Glutamatergic neuron (in vitro differentiated cells): Measurements from ENCODE around the gene TKT. TPM values are rescaled to one million over a fixed set of nuclear protein-coding genes. Genes with fewer than 3 reads are reported as not detected.

Experiments used
- DNase-seq: peaks from one replicate; pipeline ENCODE4 v3.0.0; 2022
- H3K27ac Mint-ChIP-seq: one replicate; pipeline ENCODE4 v1.8.0; 2020; ENCODE audit warnings: mild to moderate bottlenecking, mixed read lengths, inconsistent platforms; ENCODE audit not compliant: unreplicated experiment
- H3K27me3 Mint-ChIP-seq: one replicate; pipeline ENCODE4 v1.8.0; 2020; ENCODE audit warnings: mild to moderate bottlenecking, moderate library complexity, mixed read lengths, inconsistent platforms; ENCODE audit not compliant: unreplicated experiment
- H3K36me3 Mint-ChIP-seq: one replicate; pipeline ENCODE4 v1.8.0; 2020; ENCODE audit warnings: mild to moderate bottlenecking, mixed read lengths, inconsistent platforms; ENCODE audit not compliant: unreplicated experiment
- H3K4me1 Mint-ChIP-seq: one replicate; pipeline ENCODE4 v1.8.0; 2020; ENCODE audit warnings: mild to moderate bottlenecking, low read depth, mixed read lengths, inconsistent platforms; ENCODE audit not compliant: unreplicated experiment
- H3K4me3 Mint-ChIP-seq: one replicate; pipeline ENCODE4 v1.8.0; 2020; ENCODE audit warnings: mild to moderate bottlenecking, mixed read lengths, inconsistent platforms; ENCODE audit not compliant: unreplicated experiment
- H3K9me3 Mint-ChIP-seq: one replicate; pipeline ENCODE4 v1.8.0; 2020; ENCODE audit warnings: mild to moderate bottlenecking, moderate library complexity, mixed read lengths, inconsistent platforms; ENCODE audit not compliant: unreplicated experiment
- total RNA-seq: library from RNA; stranded (reverse); fragmentation: NEBNext Ultra II Directional; extraction: Animal tissue kit (Norgen Biotek cat#: 25700); gene quantifications from one replicate; pipeline ENCODE4 v1.2.1, GENCODE V29; 2021; ENCODE audit not compliant: unreplicated experiment
- TF ChIP-seq, protein P1 (sequence below): fragments of 200-600 bp; sonication (generic); IDR thresholded peaks from one replicate; pipeline ENCODE4 v1.5.0; 2021; ENCODE audit not compliant: partially characterized antibody, unreplicated experiment

TKT gene
- total RNA-seq, 1 donor from 2014 or later, result 265 TPM

DNA sequence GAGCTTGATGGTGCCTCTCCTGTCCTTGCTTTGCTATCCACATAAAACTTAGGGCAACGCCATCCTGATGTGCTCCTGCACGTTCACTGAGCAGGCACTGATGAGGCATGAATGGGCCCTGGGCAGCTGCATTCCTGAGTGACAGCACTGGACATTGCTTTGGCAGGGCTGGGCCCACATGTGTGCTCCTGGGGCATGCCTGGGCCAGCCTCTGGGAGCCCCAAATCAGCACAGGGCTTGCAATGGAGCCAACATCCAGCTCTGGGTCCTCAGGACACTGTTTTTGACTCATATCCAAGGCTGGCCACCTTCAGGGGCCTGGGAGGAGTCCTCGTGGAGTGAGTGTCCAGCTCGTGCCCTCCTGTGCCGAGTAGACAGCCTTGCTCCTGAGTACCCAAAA is 5.9 kb upstream of the TKT start:
- Mint-ChIP-seq H3K4me3 (no peak overlapping the region), H3K27ac (no peak overlapping the region), H3K9me3 (peaks cover 3% of the 10 kb centered on the region), H3K4me1 (peaks cover 13% of the 10 kb centered on the region), H3K27me3 (peaks cover 2% of the 10 kb centered on the region), H3K36me3 (no peaks in the 10 kb centered on the region)
- DNase-seq, result peak; percentile 13
- TF ChIP-seq, protein P1, sequence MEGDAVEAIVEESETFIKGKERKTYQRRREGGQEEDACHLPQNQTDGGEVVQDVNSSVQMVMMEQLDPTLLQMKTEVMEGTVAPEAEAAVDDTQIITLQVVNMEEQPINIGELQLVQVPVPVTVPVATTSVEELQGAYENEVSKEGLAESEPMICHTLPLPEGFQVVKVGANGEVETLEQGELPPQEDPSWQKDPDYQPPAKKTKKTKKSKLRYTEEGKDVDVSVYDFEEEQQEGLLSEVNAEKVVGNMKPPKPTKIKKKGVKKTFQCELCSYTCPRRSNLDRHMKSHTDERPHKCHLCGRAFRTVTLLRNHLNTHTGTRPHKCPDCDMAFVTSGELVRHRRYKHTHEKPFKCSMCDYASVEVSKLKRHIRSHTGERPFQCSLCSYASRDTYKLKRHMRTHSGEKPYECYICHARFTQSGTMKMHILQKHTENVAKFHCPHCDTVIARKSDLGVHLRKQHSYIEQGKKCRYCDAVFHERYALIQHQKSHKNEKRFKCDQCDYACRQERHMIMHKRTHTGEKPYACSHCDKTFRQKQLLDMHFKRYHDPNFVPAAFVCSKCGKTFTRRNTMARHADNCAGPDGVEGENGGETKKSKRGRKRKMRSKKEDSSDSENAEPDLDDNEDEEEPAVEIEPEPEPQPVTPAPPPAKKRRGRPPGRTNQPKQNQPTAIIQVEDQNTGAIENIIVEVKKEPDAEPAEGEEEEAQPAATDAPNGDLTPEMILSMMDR, result no peak

DNA sequence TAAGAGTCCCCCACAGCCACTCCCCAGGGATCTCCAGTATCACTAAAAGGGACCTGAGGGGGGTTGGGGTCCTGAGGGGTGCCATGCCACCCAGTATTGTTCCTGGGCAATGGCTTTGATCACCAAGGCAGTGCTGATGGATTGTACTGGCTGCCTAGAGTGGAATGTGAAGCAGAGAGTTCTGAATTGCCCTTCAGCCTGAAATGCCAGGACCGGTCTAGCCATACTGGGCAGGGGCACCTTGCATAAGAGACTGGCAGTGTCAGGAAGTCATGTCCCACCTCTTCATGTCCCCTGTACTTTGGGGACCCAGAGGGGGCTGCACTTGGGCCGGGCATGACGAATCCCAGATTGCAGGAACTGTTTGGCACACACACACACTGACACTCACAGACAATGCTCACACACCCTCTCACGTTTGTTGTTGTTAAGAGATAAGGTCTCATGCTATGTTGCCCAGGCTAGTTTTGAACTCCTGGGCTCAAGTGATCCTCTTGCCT is 4.5 kb upstream of the TKT start:
- Mint-ChIP-seq H3K9me3 (peaks cover 5% of the 10 kb centered on the region), H3K27ac (no peak overlapping the region), H3K4me1 (peaks cover 13% of the 10 kb centered on the region), H3K4me3 (no peak overlapping the region), H3K36me3 (no peaks in the 10 kb centered on the region), H3K27me3 (peaks cover 4% of the 10 kb centered on the region)
- no peak for DNase-seq
- TF ChIP-seq, protein P1, result no peak

DNA sequence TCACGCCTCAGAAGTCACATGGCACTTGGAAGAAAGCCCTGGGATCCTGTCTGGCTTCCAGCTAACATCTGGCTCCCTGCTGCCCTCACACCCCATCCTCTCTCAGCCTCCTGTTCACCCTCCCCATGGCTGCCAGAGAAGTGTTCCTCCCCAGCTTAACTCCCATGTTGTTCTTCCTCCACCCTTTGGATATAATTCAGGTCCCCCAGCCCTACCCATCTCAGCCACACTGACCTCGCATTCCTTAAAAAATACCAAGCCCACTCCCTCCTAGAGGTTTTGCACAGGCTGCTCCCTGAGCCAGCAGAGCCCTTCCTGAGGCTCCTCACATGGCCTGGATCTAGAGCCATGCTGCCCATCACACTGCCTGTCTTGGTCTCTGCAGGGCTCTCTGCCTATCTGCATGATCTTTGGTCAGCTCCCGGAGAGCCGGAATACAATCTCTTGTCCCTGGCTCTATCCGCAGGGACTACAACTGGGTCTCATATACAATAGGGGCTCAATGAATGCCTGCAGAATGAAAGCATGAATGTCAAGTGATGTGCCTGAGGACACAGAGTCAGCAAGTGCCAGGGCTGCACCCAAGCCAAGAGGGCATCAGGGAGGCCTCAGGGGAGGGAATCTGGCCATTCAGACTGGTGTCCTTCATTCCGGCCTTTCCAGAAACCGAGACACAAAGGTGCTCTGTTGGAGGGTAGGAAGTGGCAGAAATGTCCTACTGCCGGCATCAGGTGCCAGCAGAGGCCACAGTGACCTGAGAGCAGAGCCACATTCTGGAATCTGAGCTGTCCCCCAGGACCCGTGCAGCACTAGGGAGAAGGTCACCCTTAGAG is 3.8 kb upstream of the TKT start:
- H3K9me3 Mint-ChIP-seq, result peaks cover 5% of the 10 kb centered on the region
- peak overlapping the region; percentile 5 for H3K4me3 Mint-ChIP-seq
- H3K4me1 Mint-ChIP-seq, result peaks cover 13% of the 10 kb centered on the region
- DNase-seq, result no peak
- no peaks in the 10 kb centered on the region for H3K36me3 Mint-ChIP-seq
- H3K27ac Mint-ChIP-seq, result peak overlapping the region; percentile 15
- TF ChIP-seq, protein P1, result no peak
- peaks cover 4% of the 10 kb centered on the region for H3K27me3 Mint-ChIP-seq

DNA sequence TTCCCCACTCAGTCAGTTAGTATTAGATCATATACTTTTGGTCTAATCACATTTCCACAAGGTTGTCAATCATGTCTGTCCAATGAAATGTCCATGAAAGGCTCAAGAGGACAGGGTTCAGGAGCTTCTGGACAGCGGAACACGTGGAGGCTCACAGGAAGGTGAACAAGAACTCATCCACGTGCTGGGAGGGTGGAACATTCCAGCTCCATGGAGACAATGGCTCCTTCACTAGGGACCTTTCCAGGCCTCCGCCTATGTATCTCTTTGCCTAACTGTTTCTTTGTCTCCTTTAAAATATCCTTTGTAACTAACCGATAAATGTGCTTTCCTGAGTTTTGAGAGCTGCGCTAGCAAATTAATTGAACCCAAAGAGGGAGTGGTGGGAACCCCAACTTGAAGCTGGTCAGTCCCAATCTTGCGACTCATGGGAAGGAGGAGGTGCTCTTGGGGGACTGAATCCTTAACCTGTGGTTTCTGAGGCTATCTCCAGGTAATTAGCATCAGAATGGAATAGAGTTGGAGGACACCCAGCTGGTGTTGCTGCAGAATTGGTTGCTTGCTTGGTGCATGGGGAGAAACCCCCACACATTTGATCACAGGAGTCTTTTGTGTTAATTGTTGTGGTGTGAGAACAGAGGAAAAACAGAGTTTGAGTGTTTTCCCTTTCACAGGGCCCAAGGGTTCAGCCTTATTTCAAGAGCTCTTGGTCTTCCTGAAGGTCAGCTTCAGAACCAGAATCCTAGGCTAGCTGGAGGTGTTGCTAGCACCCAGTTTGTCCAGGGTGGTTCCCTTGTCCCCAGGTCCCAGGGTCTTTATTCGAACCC is 3.0 kb upstream of the TKT start:
- Mint-ChIP-seq H3K9me3 (peaks cover 9% of the 10 kb centered on the region), H3K4me3 (no peak overlapping the region), H3K4me1 (peaks cover 17% of the 10 kb centered on the region), H3K36me3 (no peaks in the 10 kb centered on the region), H3K27ac (no peak overlapping the region), H3K27me3 (peaks cover 4% of the 10 kb centered on the region)
- no peak for DNase-seq
- TF ChIP-seq, protein P1, result no peak
